A172 (cell line): ENCODE measurements around the gene DPP4. TPM values are rescaled to one million over a fixed set of nuclear protein-coding genes. Genes with fewer than 3 reads are reported as not detected.

ENCODE experiments used
- DNase-seq: peaks from one replicate; pipeline ENCODE4 v3.0.0-alpha.2; 2015; ENCODE audit warnings: low spot score
- total RNA-seq: library from RNA; depleted of rRNA; stranded (reverse); fragments of >200 nt; shearing (Covaris generic); gene quantifications from 2 replicates; pipeline ENCODE4 v1.2.3, GENCODE V29; 2014

Gene DPP4
- total RNA-seq, 1 experiment from 2014 or later: 0.03 TPM

GRCh38 chr2:162085090-162085891 is 11.3 kb upstream of the DPP4 start:
- DNase-seq: peak; percentile 86

GRCh38 chr2:162084536-162084935 is 10.5 kb upstream of the DPP4 start:
- DNase-seq: no peak

- DNase-seq: no peak
These were observed 8.7 kb upstream of the DPP4 start for GRCh38 chr2:162082681-162083080.

GRCh38 chr2:162082036-162082435 is 8.0 kb upstream of the DPP4 start:
- DNase-seq: no peak

GRCh38 chr2:162079514-162079913 is 5.5 kb upstream of the DPP4 start:
- no peak for DNase-seq

GRCh38 chr2:162075689-162076132 is 1.7 kb upstream of the DPP4 start:
- DNase-seq: no peak

- DNase-seq: no peak
These were observed 1.1 kb upstream of the DPP4 start for GRCh38 chr2:162074928-162075688.

GRCh38 chr2:162074632-162074895 is 549 bp upstream of the DPP4 start:
- no peak for DNase-seq

GRCh38 chr2:162072976-162073887 is 783 bp downstream of the DPP4 start:
- no peak for DNase-seq

- peak; percentile 53 for DNase-seq
These were observed 1.8 kb downstream of the DPP4 start for GRCh38 chr2:162072181-162072702.

- no peak for DNase-seq
These were observed 3.0 kb downstream of the DPP4 start for GRCh38 chr2:162071001-162071400.

- DNase-seq: no peak
These were observed 3.6 kb downstream of the DPP4 start for GRCh38 chr2:162070228-162070936.

- no peak for DNase-seq
These were observed 4.6 kb downstream of the DPP4 start for GRCh38 chr2:162069267-162069903.

- DNase-seq: no peak
These were observed 6.4 kb downstream of the DPP4 start for GRCh38 chr2:162067596-162067995.

- DNase-seq: no peak
These were observed 8.2 kb downstream of the DPP4 start for GRCh38 chr2:162065767-162066166.

GRCh38 chr2:162063899-162064298 is 10.1 kb downstream of the DPP4 start:
- no peak for DNase-seq

- DNase-seq: no peak
These were observed 10.7 kb downstream of the DPP4 start for GRCh38 chr2:162063281-162063680.

- DNase-seq: no peak
These were observed 11.5 kb downstream of the DPP4 start for GRCh38 chr2:162062559-162062958.

GRCh38 chr2:162061021-162061420 is 13.0 kb downstream of the DPP4 start:
- DNase-seq: no peak

- no peak for DNase-seq
These were observed 13.5 kb downstream of the DPP4 start for GRCh38 chr2:162060532-162060931.
